Hepatic stellate cell (primary cell): ENCODE measurements around the gene CCDC43.
"Not testable (repeated sequence)": the region's sequence is repeated elsewhere in the genome, so short reads cannot be mapped to it uniquely, and the experiment has no call there.

Source experiments
- DNase-seq: peaks from one replicate; pipeline ENCODE4 v3.0.0; 2011; ENCODE audit warnings: low spot score

The CCDC43 gene

GRCh38 chr17:44672479-44673093, 17.0 kb downstream of the CCDC43 start:
- DNase-seq: no peak

GRCh38 chr17:44666006-44666405, 23.6 kb downstream of the CCDC43 start:
- DNase-seq: no peak

- DNase-seq: no peak
These were observed 24.7 kb downstream of the CCDC43 start for GRCh38 chr17:44664867-44665266.

- no peak for DNase-seq
These were observed 26.5 kb downstream of the CCDC43 start for GRCh38 chr17:44663095-44663494.

- DNase-seq: no peak
These were observed 27.7 kb downstream of the CCDC43 start for GRCh38 chr17:44661835-44662234.

- DNase-seq: no peak
These were observed 33.4 kb downstream of the CCDC43 start, which contains the start of gene MEIOC for GRCh38 chr17:44655983-44656710. MEIOC (plus strand) TSS chr17:44656468; CDS start chr17:44656614, 146 bp downstream.

GRCh38 chr17:44653954-44654353, 35.6 kb downstream of the CCDC43 start:
- no peak for DNase-seq

- no peak for DNase-seq
These were observed 36.2 kb downstream of the CCDC43 start for GRCh38 chr17:44653384-44653783.

GRCh38 chr17:44652727-44653126, 36.8 kb downstream of the CCDC43 start:
- DNase-seq: no peak

- no peak for DNase-seq
These were observed 38.3 kb downstream of the CCDC43 start for GRCh38 chr17:44651228-44651627.

GRCh38 chr17:44648963-44649362, 40.6 kb downstream of the CCDC43 start:
- no peak for DNase-seq

- DNase-seq: no peak
These were observed 41.8 kb downstream of the CCDC43 start for GRCh38 chr17:44647736-44648135.

- no peak for DNase-seq
These were observed 43.3 kb downstream of the CCDC43 start for GRCh38 chr17:44646280-44646679.

GRCh38 chr17:44645341-44645740, 44.2 kb downstream of the CCDC43 start:
- no peak for DNase-seq

GRCh38 chr17:44642834-44643233, 46.7 kb downstream of the CCDC43 start:
- no peak for DNase-seq

GRCh38 chr17:44637066-44637465, 52.5 kb downstream of the CCDC43 start:
- no peak for DNase-seq

GRCh38 chr17:44636562-44636961, 53.0 kb downstream of the CCDC43 start:
- peak; percentile 50 for DNase-seq

- not testable (repeated sequence) for DNase-seq
These were observed 55.2 kb downstream of the CCDC43 start for GRCh38 chr17:44634401-44634800.

GRCh38 chr17:44633998-44634397, 55.6 kb downstream of the CCDC43 start:
- DNase-seq: no peak

- no peak for DNase-seq
These were observed 58.9 kb downstream of the CCDC43 start for GRCh38 chr17:44630703-44631102.

- DNase-seq: no peak
These were observed 60.3 kb downstream of the CCDC43 start for GRCh38 chr17:44629314-44629713.

- DNase-seq: no peak
These were observed 61.1 kb downstream of the CCDC43 start for GRCh38 chr17:44628243-44629188.
